ENCODE measurements around the gene CAMTA1. TPM values are rescaled to one million over a fixed set of nuclear protein-coding genes. Genes with fewer than 3 reads are reported as not detected.

Gene CAMTA1
- polyA plus RNA-seq, 1 of the 3 experiments (the other 2 are of a cell fraction): 63.1 TPM

- no peaks in the 10 kb centered on the region for H3K9me2 ChIP-seq
- H4K20me1 ChIP-seq (ENCODE audit: insufficient read depth): no peaks in the 10 kb centered on the region
- H3K4me2 ChIP-seq: no peak overlapping the region
- no peaks in the 10 kb centered on the region for H3K9me3 ChIP-seq
- no peaks in the 10 kb centered on the region for H3K79me2 ChIP-seq (ENCODE audit: insufficient read depth)
- H3K4me3 ChIP-seq (ENCODE audit: low read depth in 2 of 2, low read length in 1 of 2): no peak overlapping the region
- 73% methylated on average over 6 of the region's 11 CpGs for WGBS (ENCODE audit: low lambda C conversion rate)
- no peak overlapping the region for H3K9ac ChIP-seq
- POLR2A ChIA-PET: no interaction called here
- no peak overlapping the region for H2AFZ ChIP-seq (ENCODE audit: low read depth)
- peaks cover 0 to 13% of the 10 kb centered on the region in 2 experiments; a peak in 2 of 4 replicates for H3K4me1 ChIP-seq (ENCODE audit: control insufficient read depth in 1 of 2, insufficient read depth in 2 of 2, low read depth in 1 of 2, low read length in 1 of 2)
- H3K27ac ChIP-seq (ENCODE audit: low read depth in 2 of 2, low read length in 1 of 2): no peak overlapping the region
- no peaks in the 10 kb centered on the region for H3F3A ChIP-seq (replicated peaks; ENCODE audit: insufficient read depth)
- no peak for DNase-seq
- CTCF ChIA-PET: interaction anchor here (1.0 kb wide), 1 partner anchor 113 kb away, joined by 3 read pairs; no protein-coding TSS in a partner anchor
- H3K36me3 ChIP-seq (replicated peaks in 1 of 2; ENCODE audit: control insufficient read depth in 1 of 2, insufficient read depth in 2 of 2, low read length in 1 of 2): no peaks in the 10 kb centered on the region
- TF ChIP-seq EP300 (IDR thresholded peaks at IDR 0.05; ENCODE audit: borderline replicate concordance in 1 of 2, low read depth in 1 of 2, low read length in 1 of 2) (no peak), FOXM1 (IDR thresholded peaks at IDR 0.05; ENCODE audit: low read depth) (no peak), POLR2AphosphoS5 (IDR thresholded peaks at IDR 0.05; ENCODE audit: low read depth, low read length) (no peak), JUND (IDR thresholded peaks at IDR 0.05) (no peak), NFIC (IDR thresholded peaks at IDR 0.05; ENCODE audit: borderline replicate concordance) (no peak), NRF1 (IDR thresholded peaks at IDR 0.05; ENCODE audit: low read depth, low read length) (no peak), GABPA (IDR thresholded peaks at IDR 0.05; ENCODE audit: low read depth) (no peak), CTCF (IDR thresholded peaks at IDR 0.05) (no peak), YY1 (IDR thresholded peaks at IDR 0.05; ENCODE audit: low read depth) (no peak)
- H3K27me3 ChIP-seq (ENCODE audit: insufficient read depth): no peaks in the 10 kb centered on the region
Measured at GRCh38 chr1:6956488-6957159, 171.4 kb downstream of the CAMTA1 start.

- Histone ChIP-seq H3K9me2 (no peaks in the 10 kb centered on the region), H3K9me3 (no peaks in the 10 kb centered on the region), H3K4me1 (ENCODE audit: control insufficient read depth in 1 of 2, insufficient read depth in 2 of 2, low read depth in 1 of 2, low read length in 1 of 2) (peaks cover 0 to 13% of the 10 kb centered on the region in 2 experiments; a peak in 2 of 4 replicates), H3K4me2 (no peak overlapping the region), H4K20me1 (ENCODE audit: insufficient read depth) (no peaks in the 10 kb centered on the region), H3K79me2 (ENCODE audit: insufficient read depth) (no peaks in the 10 kb centered on the region), H3K4me3 (ENCODE audit: low read depth in 2 of 2, low read length in 1 of 2) (no peak overlapping the region), H2AFZ (ENCODE audit: low read depth) (no peak overlapping the region), H3K27ac (ENCODE audit: low read depth in 2 of 2, low read length in 1 of 2) (no peak overlapping the region), H3K9ac (no peak overlapping the region), H3F3A (replicated peaks; ENCODE audit: insufficient read depth) (no peaks in the 10 kb centered on the region), H3K36me3 (replicated peaks in 1 of 2; ENCODE audit: control insufficient read depth in 1 of 2, insufficient read depth in 2 of 2, low read length in 1 of 2) (no peaks in the 10 kb centered on the region), H3K27me3 (ENCODE audit: insufficient read depth) (no peaks in the 10 kb centered on the region)
- whole genome bisulfite sequencing (ENCODE audit: low lambda C conversion rate): 67% methylated on average over 5 of the region's 5 CpGs
- ChIA-PET POLR2A (no interaction called here), CTCF (interaction anchor here (1.0 kb wide), 1 partner anchor 113 kb away, joined by 3 read pairs; no protein-coding TSS in a partner anchor)
- TF ChIP-seq FOXJ3 (CRISPR knock-in tag; IDR thresholded peaks at IDR 0.05): no peak
- TF ChIP-seq RFX5 (IDR thresholded peaks at IDR 0.05; ENCODE audit: low read length): no peak
- TF ChIP-seq REST (IDR thresholded peaks at IDR 0.05; ENCODE audit: low read depth, low read length): no peak
- TF ChIP-seq GABPA (IDR thresholded peaks at IDR 0.05; ENCODE audit: low read depth): no peak
- TF ChIP-seq TEAD4 (IDR thresholded peaks at IDR 0.05; ENCODE audit: borderline replicate concordance, insufficient read depth): no peak
- TF ChIP-seq EZH2phosphoT487 (IDR thresholded peaks at IDR 0.05; ENCODE audit: borderline replicate concordance, low read depth): no peak
- no peak for TF ChIP-seq RCOR1 (IDR thresholded peaks at IDR 0.05; ENCODE audit: low read length)
- no peak for TF ChIP-seq USF2 (IDR thresholded peaks at IDR 0.05; ENCODE audit: borderline replicate concordance, low read depth, low read length)
- no peak for DNase-seq
Measured at GRCh38 chr1:6957341-6957740, 172.1 kb downstream of the CAMTA1 start.
